Stimulated activated CD4-positive, alpha-beta T cell treated with anti-CD3 and anti-CD28 coated beads, TNF-alpha, amount 100 ng/mL, for 1 hour (primary cell): Measurements from ENCODE around the gene POLR2M.

Experiments used
- DNase-seq, 3 donors: peaks; one replicate each; pipeline ENCODE4 v3.0.0-alpha.2; 2020; ENCODE audit warnings: low read depth in 3 of 3, low spot score in 1 of 3

POLR2M gene

GRCh38 chr15:57738734-57739237, 32.3 kb downstream of the POLR2M start:
- no peak for DNase-seq

- DNase-seq, result no peak
These were observed 33.5 kb downstream of the POLR2M start for GRCh38 chr15:57740048-57740447.

GRCh38 chr15:57741089-57741488, 34.6 kb downstream of the POLR2M start:
- DNase-seq, result no peak

GRCh38 chr15:57743424-57743823, 36.9 kb downstream of the POLR2M start:
- no peak for DNase-seq

GRCh38 chr15:57746786-57747185, 40.3 kb downstream of the POLR2M start:
- no peak for DNase-seq

- DNase-seq, result no peak
These were observed 40.8 kb downstream of the POLR2M start for GRCh38 chr15:57747206-57747896.

- DNase-seq, result no peak
These were observed 44.8 kb downstream of the POLR2M start for GRCh38 chr15:57751177-57751800.

- no peak for DNase-seq
These were observed 45.9 kb downstream of the POLR2M start for GRCh38 chr15:57752436-57752835.

- no peak for DNase-seq
These were observed 46.3 kb downstream of the POLR2M start for GRCh38 chr15:57752840-57753239.

GRCh38 chr15:57756466-57756865, 50.0 kb downstream of the POLR2M start:
- DNase-seq, result no peak

GRCh38 chr15:57758560-57758959, 52.0 kb downstream of the POLR2M start:
- DNase-seq, result no peak

GRCh38 chr15:57761562-57761961, 55.0 kb downstream of the POLR2M start:
- DNase-seq, result no peak

- no peak for DNase-seq
These were observed 55.8 kb downstream of the POLR2M start for GRCh38 chr15:57762302-57762701.

GRCh38 chr15:57763176-57763964, 56.9 kb downstream of the POLR2M start:
- DNase-seq, result no peak
